Stimulated activated CD8-positive, alpha-beta memory T cell treated with anti-CD3 and anti-CD28 coated beads, Interleukin-12 subunit alpha, Interleukin-12 subunit beta, amount 100 ng/mL, for 4 hours (primary cell): ENCODE data around the gene XBP1.
"Not testable (repeated sequence)": the region's sequence is repeated elsewhere in the genome, so short reads cannot be mapped to it uniquely, and the experiment has no call there.

ENCODE experiments used
- DNase-seq: peaks from one replicate; pipeline ENCODE4 v3.0.0-alpha.2; 2020; ENCODE audit warnings: low read depth

XBP1 gene

GRCh38 chr22:28791841-28792490 is 8.4 kb downstream of the XBP1 start:
- DNase-seq = no peak

- DNase-seq = no peak
These were observed 9.2 kb downstream of the XBP1 start for GRCh38 chr22:28791124-28791523.

- DNase-seq = no peak
These were observed 11.8 kb downstream of the XBP1 start for GRCh38 chr22:28788601-28789000.

- no peak for DNase-seq
These were observed 16.3 kb downstream of the XBP1 start for GRCh38 chr22:28783786-28784671.

- no peak for DNase-seq
These were observed 20.1 kb downstream of the XBP1 start for GRCh38 chr22:28780296-28780695.

GRCh38 chr22:28779833-28780232 is 20.5 kb downstream of the XBP1 start:
- no peak for DNase-seq

GRCh38 chr22:28774378-28774777 is 26.0 kb downstream of the XBP1 start:
- no peak for DNase-seq

GRCh38 chr22:28773461-28773867 is 26.9 kb downstream of the XBP1 start:
- DNase-seq = no peak

GRCh38 chr22:28772633-28773460 is 27.5 kb downstream of the XBP1 start, which contains the start of gene CCDC117:
TSS of gene CCDC117 (plus strand) at chr22:28772695. CDS start at chr22:28772850, 155 bp downstream.
- DNase-seq = peak; percentile 86

- DNase-seq = no peak
These were observed 29.1 kb downstream of the XBP1 start for GRCh38 chr22:28771195-28771791.

GRCh38 chr22:28769394-28770085 is 30.8 kb downstream of the XBP1 start:
- DNase-seq = no peak

- DNase-seq = no peak
These were observed 31.5 kb downstream of the XBP1 start for GRCh38 chr22:28768701-28769393.

GRCh38 chr22:28766628-28767027 is 33.7 kb downstream of the XBP1 start:
- DNase-seq = no peak

GRCh38 chr22:28762000-28762399 is 38.4 kb downstream of the XBP1 start:
- not testable (repeated sequence) for DNase-seq

GRCh38 chr22:28761449-28761755 is 39.0 kb downstream of the XBP1 start:
- no peak for DNase-seq

- DNase-seq = no peak
These were observed 40.4 kb downstream of the XBP1 start for GRCh38 chr22:28759861-28760560.

- DNase-seq = not testable (repeated sequence)
These were observed 45.9 kb downstream of the XBP1 start for GRCh38 chr22:28754512-28754911.

GRCh38 chr22:28750471-28750881 is 49.9 kb downstream of the XBP1 start:
- no peak for DNase-seq
